Left lung (tissue), 10 donors: Measurements from ENCODE around the gene NEURL3. TPM values are rescaled to one million over a fixed set of nuclear protein-coding genes. Genes with fewer than 3 reads are reported as not detected.

Source experiments
- ATAC-seq: fragments of 200-7000 bp; cut with Tn5 transposase; one replicate; pipeline ENCODE4 v1.9.1; 2020; ENCODE audit warnings: moderate library complexity
- DNase-seq, 4 donors: peaks; one replicate each; pipeline ENCODE4 v3.0.0-alpha.2; 2013 to 2020
- H3K27ac ChIP-seq, 2 donors: fragments of 200-600 bp; sonication (generic) in 1 of 2; one replicate each; pipeline versions ENCODE4 v1.5.0 to v1.8.0; 2020 to 2021
- H3K27me3 ChIP-seq, 2 donors: fragments of 200-600 bp; sonication (generic) in 1 of 2; one replicate each; pipeline versions ENCODE4 v1.5.0 to v1.8.0; 2020 to 2021
- H3K36me3 ChIP-seq, 2 donors: fragments of 200-600 bp; sonication (generic) in 1 of 2; one replicate each; pipeline versions ENCODE4 v1.5.0 to v1.8.0; 2020 to 2021
- H3K4me1 ChIP-seq, 2 donors: fragments of 200-600 bp; one replicate each; pipeline ENCODE4 v1.8.0; 2021
- H3K4me3 ChIP-seq, 2 donors: fragments of 200-600 bp; sonication (generic) in 1 of 2; one replicate each; pipeline versions ENCODE4 v1.5.0 to v1.8.0; 2020 to 2021; ENCODE audit warnings: mild to moderate bottlenecking in 1 of 2
- H3K9me3 ChIP-seq, 2 donors: fragments of 200-600 bp; sonication (generic) in 1 of 2; one replicate each; pipeline versions ENCODE4 v1.5.0 to v1.8.0; 2020 to 2021
- intact Hi-C, 2 donors: fragments of 100-400 bp; cut with DNase I; formaldehyde crosslinking; loops; one replicate each; pipeline versions ENCODE4 v1.11.2 to v1.14.2; 2022
- polyA plus RNA-seq, 6 donors: library from polyadenylated mRNA; unstranded; fragments of 120-200 nt; gene quantifications; one replicate each; pipeline ENCODE4 v1.2.1, GENCODE V29; 2013; ENCODE audit not compliant: insufficient read length in 6 of 6
- total RNA-seq, 2 donors: library from RNA; stranded (reverse); fragmentation: NEBNext Ultra II Directional; extraction: Animal tissue kit (Norgen Biotek cat#: 25700); gene quantifications; one replicate each; pipeline ENCODE4 v1.2.1, GENCODE V29; 2021
- TF ChIP-seq, protein P1 (sequence below), 2 donors: fragments of 200-600 bp; sonication (generic) in 1 of 2; IDR thresholded peaks; one replicate each; pipeline versions ENCODE4 v1.5.0 to v1.8.0; 2021; ENCODE audit warnings: antibody characterized with exemption in 2 of 2
- donor health status: DM: no; HTN: yes; CAD: no.
- donor health status: DM: no; HTN: no; CAD: no.

The NEURL3 gene
- total and polyA plus RNA-seq, 8 donors = 0.18 to 0.62 (median 0.32) TPM

DNA sequence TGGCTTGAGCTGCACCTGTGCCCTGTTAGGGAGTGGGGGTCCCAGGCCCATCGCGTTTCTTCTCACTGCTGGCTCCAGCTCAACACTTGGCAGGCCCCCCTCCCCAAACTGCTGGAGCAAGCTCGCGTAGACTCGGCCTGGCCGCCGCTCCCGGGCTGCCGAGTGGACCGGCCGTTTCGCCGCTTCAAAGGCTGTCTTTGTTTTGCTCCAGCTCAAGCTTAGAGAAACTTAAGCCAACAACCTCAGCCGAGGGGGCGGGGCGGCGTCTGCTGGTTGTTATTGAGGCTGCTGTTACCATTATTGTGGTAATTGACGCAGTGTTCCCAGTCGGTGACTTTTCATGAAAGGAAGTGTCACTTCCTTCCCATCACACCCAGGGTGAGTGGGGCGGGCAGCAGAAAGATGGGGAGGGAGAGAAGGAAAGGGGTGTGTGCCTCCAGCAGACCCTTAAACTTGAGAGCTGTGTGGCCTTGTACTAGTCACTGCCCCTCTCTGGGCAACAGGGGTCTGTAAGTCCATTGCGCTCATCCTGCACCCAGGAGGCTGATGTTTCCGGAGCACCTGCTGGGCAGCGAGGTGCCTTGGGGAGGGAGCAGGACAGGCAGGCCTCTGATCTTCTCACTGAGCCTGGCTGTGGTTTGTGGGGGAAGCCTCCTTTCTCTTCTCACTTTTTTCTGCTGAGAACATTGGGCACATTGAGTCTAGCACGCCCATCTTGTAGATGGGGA lies 33.5 kb upstream of the NEURL3 start:
- Histone ChIP-seq H3K4me3 (peak overlapping the region; percentile 73 to 87), H3K27me3 (no peaks in the 10 kb centered on the region), H3K4me1 (peaks cover 23 to 86% of the 10 kb centered on the region in 2 donors), H3K27ac (peak overlapping the region; percentile 96 to 99), H3K36me3 (peaks cover 0 to 29% of the 10 kb centered on the region in 2 donors), H3K9me3 (no peaks in the 10 kb centered on the region)
- TF ChIP-seq, protein P1, sequence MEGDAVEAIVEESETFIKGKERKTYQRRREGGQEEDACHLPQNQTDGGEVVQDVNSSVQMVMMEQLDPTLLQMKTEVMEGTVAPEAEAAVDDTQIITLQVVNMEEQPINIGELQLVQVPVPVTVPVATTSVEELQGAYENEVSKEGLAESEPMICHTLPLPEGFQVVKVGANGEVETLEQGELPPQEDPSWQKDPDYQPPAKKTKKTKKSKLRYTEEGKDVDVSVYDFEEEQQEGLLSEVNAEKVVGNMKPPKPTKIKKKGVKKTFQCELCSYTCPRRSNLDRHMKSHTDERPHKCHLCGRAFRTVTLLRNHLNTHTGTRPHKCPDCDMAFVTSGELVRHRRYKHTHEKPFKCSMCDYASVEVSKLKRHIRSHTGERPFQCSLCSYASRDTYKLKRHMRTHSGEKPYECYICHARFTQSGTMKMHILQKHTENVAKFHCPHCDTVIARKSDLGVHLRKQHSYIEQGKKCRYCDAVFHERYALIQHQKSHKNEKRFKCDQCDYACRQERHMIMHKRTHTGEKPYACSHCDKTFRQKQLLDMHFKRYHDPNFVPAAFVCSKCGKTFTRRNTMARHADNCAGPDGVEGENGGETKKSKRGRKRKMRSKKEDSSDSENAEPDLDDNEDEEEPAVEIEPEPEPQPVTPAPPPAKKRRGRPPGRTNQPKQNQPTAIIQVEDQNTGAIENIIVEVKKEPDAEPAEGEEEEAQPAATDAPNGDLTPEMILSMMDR (IDR thresholded peaks at IDR 0.05) = no peak
- peak in 3 of 4 donors; percentile 65 to 94 (median 86) for DNase-seq
- ATAC-seq = peak; percentile 22
- intact Hi-C loops = no loop called here

DNA sequence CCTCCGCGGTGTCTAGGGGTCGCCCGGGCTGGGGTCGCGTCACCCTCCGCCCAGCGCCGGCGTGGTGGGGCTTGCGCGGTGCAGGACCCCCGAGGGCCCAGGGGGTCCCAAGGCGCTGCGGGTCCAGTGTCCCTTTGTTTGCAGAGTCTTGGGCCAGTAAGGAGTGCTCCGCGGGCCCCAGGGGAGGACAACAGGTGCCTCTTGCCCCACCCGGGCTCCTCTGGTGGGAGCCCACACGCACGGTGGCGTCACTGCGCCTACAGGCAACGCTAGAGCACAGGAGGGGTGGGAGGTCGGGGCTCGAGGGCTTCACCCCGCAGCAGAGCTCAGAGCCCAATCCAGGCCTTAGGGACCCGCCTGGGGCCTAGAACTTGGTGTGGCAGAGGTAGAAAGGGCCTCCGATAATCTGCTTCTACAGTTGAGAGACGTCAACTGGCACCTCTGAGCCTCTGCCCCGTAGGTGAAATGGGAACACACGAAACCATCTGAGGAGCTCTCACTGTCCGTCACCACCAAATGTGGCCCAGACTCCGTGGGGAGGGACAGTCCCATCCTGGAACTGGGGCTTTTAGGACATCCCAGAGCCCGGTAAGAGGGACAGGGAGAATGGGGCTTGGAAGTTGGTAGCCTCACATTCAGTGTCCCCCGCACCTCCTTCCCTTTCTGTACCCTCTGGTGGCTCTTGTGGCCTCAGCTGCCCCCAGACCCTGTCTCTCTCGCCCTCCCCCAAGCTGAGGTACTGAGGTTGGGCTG lies 32.8 kb upstream of the NEURL3 start:
- intact Hi-C loops = no loop called here
- Histone ChIP-seq H3K27me3 (no peaks in the 10 kb centered on the region), H3K27ac (peak overlapping the region; percentile 96 to 99), H3K36me3 (peaks cover 0 to 22% of the 10 kb centered on the region in 2 donors), H3K4me1 (peaks cover 30 to 87% of the 10 kb centered on the region in 2 donors), H3K9me3 (no peaks in the 10 kb centered on the region), H3K4me3 (peak overlapping the region; percentile 73 to 87)
- TF ChIP-seq, protein P1 (IDR thresholded peaks at IDR 0.05) = no peak
- ATAC-seq = no peak
- peak in 1 of 4 donors; percentile 87 for DNase-seq

DNA sequence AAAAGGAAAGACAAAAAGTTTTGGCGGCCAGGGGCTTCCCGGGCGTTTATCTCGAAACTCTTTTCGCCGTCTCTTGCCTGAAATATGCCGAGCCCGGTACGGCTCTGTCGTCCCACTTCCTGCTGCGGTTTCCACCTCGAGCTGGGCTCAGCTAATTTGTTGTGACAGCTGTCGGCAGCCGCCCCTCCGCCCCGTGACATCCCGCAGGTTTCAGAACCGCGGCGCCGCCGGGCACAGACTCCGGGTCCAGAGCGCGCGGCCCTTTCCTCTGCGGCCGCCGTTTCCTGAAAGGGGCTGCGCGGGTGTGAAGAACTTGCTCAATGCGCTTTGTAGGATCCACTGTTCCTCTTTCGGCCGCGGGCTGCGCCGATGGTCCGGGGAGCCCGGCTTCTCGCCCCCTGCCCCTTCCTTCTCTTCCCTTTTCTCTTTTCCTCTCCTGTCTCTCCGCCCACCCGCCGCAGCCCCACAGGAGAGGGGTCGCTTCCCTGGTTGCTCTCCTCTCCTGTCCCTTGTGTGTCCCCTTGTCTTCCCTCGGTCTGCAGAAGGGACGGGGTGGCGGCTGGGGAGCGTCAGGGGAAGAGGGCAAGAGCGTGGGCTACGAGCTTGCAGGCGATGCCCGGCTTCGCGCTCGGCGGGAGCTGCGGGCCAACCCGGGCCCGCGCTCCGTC lies 32.0 kb upstream of the NEURL3 start:
- no peaks in the 10 kb centered on the region for H3K9me3 ChIP-seq
- H3K27me3 ChIP-seq = no peaks in the 10 kb centered on the region
- intact Hi-C loops = no loop called here
- TF ChIP-seq, protein P1 (IDR thresholded peaks at IDR 0.05) = no peak
- H3K4me1 ChIP-seq = peaks cover 37 to 88% of the 10 kb centered on the region in 2 donors
- peak; percentile 43 for ATAC-seq
- peak; percentile 58 to 97 (median 77) for DNase-seq
- peak overlapping the region; percentile 96 to 99 for H3K27ac ChIP-seq
- H3K4me3 ChIP-seq = peak overlapping the region; percentile 73 to 87
- H3K36me3 ChIP-seq = peaks cover 0 to 15% of the 10 kb centered on the region in 2 donors

DNA sequence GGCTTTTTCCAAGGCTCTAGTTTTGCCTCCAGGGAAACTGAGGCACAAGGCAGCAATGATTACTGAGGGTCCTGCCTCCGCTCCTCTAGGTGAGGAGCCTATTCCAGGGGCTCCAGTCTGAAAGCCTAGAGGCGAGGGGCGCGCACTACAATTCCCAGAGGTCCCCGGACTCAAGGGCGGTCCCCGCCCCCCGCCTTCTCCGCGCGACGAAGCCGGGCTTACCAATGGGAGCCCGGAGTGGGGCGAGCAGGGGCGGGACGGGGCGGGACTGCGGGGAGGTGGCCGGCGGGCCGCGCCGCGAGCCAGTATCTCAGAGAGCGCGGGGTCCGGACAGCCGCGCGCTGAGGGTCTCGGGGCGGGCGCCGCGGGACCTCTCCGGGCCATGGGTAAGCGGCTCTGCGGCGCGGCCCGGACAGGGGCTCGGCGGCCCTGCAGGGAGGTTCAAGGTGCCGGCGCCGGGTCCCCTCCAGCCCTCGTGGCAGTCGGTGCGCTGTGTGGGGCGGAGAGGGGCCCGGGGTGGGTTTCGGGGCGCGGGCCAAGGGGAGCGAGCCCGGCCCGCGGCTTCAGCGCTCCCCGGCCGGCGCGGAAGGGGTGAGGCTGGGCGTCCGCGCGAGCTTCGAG lies 31.4 kb upstream of the NEURL3 start, which contains the start of gene ARID5A:
TSS of gene ARID5A (plus strand) at position 308 of the 621 bp plus-strand sequence. CDS start at position 383, 75 bp downstream.
- ATAC-seq (peak; percentile 81), DNase-seq (peak; percentile 85 to 98 (median 95))
- H3K4me3 ChIP-seq = peak within 1 kb of the TSS; percentile 73 to 87
- peaks cover 40 to 89% of the 10 kb centered on the region in 2 donors for H3K4me1 ChIP-seq
- no peaks in the 10 kb centered on the region for H3K9me3 ChIP-seq
- peak within 1 kb of the TSS; percentile 96 to 99 for H3K27ac ChIP-seq
- TF ChIP-seq, protein P1 (IDR thresholded peaks at IDR 0.05) = peak; percentile 40 to 76
- H3K27me3 ChIP-seq = no peaks in the 10 kb centered on the region
- intact Hi-C loops = no loop called here
- peaks cover 0 to 8% of the 10 kb centered on the region in 2 donors for H3K36me3 ChIP-seq
